Measurements from ENCODE around the gene CA14.
A peak's percentile ranks its signal among the peaks of the same experiment; 100 is the strongest.
"Not testable (repeated sequence)": the region's sequence is repeated elsewhere in the genome, so short reads cannot be mapped to it uniquely, and the experiment has no call there.

Gene CA14

DNA sequence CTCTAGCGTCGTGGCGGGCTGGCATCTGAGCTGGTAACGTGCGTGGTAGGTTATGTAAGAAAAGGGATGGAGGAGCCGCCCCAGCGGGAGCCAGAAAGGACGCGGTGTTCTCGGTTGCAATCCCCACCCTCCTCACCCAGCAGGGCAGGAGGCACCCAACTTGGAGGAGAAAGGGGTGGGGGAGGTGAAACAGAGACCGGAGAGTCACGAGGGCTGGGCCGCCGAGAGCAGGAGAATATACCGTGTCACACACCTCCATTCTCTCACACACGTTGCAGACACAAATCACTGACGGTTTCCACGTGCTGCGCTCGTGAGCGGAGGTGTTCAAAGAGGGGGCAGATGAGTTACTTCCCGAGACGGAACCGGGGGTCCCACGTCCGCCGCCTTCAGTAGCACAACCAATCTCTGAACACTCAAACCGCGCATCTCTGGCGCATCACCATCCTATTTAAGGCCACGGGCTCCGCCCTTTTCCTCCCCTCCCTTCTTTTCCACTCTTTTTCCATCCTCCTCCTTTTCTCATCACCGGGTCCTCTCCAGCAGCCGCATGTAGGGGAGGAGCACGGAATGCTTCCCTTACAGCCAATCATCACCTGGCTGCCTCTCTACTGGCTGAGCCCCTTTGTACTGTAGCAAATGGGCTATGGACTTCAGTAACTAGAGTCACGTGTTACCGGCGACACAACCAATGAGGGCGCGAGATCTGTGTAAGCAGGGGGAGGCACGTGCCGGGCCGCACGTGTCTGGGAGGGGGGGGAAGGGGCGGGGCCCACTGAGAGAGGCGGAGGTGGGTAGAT is 24.4 kb downstream of the CA14 start, which contains the start of gene CIART:
TSS of gene CIART (plus strand) at position 797 of the 800 bp plus-strand sequence. CDS start 714 bp downstream, outside the sequence.
- DNase-seq, result peak; percentile 99

DNA sequence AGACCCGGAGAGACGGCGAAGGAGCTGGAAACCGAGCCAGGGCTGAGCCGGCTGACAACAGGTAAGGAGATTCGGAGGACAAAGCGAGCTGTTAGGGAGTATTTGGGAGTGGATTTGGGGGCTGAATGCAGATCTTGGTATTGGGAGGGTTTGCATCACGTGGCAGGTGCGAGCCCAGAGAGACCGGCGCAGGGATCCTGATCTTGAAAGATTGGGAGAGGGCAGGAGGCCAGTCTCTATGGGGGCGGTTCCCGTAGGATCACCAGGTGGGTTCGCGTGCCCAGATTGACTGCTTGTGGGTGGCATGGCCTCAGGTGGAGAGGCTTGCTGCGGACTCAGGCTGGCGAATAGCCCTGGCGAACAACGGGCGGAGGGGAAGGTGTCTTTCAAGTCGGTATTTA is 25.0 kb downstream of the CA14 start:
- DNase-seq, result no peak

DNA sequence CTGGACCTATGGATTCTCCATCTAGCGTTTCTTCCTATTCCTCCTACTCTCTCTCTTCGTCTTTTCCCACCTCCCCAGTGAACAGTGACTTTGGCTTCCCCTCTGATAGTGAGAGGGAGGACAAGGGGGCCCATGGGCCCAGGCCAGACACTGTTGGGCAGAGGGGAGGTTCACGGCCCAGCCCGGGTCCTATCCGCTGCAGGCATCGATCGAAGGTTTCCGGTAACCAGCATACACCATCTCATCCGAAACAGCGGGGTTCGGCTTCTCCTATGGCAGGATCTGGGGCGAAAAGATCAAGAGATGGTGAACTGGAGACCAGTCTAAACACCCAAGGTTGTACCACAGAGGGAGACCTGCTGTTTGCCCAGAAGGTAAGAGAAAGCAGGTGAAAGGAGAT is 25.7 kb downstream of the CA14 start:
- no peak for DNase-seq

DNA sequence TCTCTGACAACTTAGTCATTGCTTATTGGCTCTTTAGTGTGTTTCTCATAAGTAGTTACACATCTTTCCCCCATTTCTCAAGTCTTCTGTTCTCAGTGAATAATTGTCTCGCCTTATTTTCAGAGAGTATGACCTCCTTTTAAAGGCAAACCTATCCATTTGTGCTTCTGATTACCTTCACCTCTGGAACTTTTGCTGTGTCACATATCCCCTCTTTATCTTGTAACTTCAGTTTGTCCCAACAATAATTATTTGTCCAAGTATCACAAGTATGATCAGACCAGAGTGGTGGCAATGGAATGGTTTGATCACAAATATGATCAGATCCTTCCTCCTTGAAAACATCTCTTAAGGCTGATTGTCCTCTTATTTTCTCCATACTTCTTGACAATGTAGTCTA is 30.8 kb downstream of the CA14 start:
- DNase-seq, result no peak

DNA sequence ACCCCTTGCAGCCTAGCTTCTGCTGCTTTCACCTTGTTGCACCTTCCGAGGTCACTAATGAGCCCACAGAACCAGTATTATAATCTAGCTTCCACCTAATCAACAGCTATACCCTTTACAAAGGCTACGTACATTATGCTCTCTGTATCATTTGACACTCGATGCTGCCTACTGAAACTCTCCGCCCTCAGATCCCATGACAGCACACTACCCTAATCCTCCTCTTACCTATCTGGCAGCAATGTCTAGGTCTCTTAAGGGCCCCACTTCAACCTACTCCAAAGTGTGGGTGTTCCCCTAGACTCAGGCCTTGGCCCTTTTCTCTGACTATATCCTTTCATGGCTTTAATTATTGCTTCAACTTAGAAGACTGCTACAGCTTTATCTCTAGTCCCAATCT is 31.2 kb downstream of the CA14 start:
- no peak for DNase-seq

DNA sequence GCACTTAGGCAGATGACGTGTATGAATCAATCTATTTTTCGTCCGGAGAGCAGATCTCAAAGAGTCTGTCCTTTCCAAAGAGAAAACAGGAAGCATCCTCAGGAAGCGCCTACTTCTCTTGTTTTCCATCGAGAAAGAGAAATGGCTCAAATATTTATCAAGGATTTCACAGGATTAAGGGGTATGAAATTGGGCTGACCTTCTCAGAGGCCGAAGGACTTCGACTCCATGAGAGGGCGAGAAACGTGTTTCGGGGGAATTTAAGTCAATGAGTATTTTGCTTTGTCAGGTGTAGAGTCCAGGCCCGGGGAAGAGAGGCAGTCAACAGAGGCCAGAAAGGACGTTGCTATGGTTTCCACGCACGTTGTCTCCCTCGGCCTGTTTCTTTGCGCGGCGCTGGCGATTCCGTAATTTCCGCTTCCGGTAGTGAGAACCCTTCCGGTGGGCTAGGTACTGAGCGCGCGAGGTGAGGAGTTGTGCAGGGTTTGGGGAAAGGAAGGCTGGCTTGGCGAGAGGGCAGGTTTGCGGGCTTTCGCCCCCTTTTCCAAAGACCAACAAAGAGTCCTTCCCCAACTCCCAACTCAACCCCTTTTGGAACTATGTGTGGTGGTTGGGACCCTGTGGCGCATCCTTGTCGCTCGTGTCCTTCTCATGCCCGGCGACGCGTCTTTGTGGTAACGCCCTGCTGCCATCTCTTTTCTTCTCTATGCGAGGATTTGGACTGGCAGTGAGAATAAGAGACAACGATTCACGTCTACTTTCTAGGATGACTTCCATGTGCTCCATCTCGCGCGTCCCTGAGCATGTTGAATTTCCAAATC is 36.1 kb downstream of the CA14 start, which contains the start of gene MRPS21:
TSS of gene MRPS21 (plus strand) at position 429 of the 821 bp plus-strand sequence. CDS start 506 bp downstream, outside the sequence.
- peak; percentile 97 for DNase-seq

DNA sequence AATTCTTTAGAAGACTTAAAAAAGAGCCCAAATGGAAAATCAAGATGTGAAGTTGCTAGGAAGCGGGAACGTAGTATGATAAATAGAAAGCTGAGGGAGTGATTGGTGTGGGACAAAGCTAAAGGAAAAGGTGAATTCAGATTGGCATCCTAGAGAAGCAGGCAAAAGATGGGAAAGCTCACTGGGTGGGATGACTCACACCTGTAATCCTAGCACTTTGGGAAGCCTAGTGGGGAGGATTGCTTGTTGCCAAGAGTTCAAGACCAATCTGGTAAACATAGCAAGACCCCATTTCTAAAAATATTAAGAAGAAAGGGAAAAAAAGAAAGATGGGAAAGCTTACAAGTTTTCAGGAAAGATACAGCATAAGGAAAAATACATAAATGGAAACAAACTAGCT is 37.9 kb downstream of the CA14 start:
- no peak for DNase-seq

DNA sequence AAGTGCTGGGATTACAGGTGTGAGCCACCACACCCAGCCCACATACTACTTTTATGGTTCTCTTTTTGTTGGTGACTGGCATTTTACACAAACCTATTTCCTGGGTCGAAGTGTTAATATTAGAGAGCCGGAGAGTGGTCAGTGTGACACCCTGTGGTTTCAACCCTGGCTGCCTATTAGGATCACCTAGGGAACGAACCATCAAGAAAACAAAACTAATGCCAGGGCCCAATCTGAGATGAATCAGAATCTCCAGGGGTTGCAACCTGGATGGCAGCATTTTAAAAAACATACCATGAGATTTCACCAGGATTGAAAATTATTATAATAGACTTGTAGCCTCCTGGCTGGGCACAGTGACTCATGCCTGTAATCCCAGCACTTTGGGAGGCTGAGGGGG is 42.1 kb downstream of the CA14 start:
- DNase-seq, result no peak

DNA sequence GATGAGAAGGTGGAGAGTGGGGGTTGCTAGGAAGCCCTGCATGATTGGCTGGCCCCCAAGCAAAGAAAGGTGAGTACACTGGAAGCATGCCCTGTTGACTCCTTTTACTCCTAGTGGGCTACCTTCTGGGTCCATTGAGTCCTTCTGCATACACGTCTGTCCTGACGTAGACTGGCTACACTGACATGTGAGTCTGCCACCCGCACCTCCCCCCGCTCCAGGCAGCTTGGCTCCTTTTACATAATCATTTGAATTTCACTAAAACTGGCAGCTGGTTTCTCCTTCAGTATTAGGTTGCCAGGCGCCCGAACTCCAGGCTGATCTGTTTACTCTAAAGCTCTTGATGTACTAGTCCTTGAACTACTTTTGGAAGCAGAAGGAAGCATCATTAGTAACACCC is 44.8 kb downstream of the CA14 start:
- no peak for DNase-seq

DNA sequence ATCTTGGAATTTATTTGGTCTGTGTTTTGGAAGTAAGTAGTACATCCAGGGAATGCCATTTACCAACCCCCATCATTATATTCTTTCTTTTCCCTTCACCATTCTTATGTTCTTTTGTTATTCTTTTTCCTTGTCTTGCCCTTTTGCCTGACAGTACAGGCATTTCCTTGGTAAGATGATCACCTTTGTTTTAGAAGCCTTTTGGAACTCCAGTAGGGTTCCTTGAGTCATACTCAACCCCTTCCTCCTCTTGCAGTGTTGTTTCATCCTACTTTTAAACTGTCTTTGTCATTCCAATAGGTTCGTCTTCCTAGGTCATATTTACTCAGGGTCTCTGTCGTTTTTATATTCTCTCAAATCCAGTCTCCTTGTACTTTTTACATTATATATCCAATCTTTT is 45.3 kb downstream of the CA14 start:
- no peak for DNase-seq

DNA sequence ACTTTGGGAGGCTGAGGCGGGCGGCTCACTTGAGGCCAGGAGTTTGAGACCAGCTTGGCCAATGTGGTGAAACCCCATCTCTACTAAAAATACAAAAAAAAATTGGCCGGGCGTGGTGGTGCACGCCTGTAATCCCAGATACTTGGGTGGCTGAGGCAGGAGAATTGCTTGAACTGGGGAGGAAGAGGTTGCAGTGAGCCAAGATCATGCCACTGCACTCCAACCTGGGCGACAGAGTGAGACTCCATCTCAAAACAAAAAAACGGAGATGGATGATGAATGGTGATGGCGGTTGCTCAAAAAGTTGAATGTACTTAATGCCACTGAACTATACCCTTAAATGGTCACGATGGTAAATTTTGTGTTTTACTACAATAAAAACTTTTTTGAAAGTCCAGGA is 51.0 kb downstream of the CA14 start:
- not testable (repeated sequence) for DNase-seq

DNA sequence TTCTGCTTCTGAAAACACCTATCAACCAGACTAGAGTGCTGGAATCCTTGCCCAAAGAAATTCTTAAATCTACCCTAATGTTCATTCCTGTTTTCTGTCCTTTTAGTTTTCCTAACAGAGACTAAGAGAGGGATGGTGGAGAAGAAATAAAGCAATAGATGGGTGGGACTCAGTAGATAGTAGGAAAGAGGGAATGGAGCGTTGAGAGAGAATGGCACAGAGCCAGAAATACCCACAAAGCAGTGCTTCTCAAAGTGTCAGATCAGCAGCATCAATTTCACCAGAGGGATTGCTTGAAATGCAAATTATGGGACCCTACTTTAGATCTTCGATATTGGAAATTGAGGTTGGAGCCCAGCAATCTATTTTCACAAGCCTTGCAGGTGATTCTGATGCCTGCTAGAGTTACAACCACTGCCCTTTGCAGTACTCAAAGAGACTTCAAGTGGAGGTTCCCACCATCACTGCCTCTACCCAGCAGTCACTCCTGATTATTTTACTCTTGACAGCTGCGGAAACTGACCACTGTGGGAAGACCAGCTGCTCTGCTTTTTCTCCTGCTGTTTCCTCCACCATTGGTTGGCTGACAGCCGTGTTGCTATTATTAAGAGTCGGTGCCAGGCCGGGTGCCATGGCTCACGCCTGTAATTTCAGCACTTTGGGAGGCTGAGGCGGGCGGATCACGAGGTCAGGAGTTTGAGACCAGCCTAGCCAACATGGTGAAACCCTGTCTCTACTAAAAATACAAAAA is 52.4 kb downstream of the CA14 start:
- peak; percentile 65 for DNase-seq

DNA sequence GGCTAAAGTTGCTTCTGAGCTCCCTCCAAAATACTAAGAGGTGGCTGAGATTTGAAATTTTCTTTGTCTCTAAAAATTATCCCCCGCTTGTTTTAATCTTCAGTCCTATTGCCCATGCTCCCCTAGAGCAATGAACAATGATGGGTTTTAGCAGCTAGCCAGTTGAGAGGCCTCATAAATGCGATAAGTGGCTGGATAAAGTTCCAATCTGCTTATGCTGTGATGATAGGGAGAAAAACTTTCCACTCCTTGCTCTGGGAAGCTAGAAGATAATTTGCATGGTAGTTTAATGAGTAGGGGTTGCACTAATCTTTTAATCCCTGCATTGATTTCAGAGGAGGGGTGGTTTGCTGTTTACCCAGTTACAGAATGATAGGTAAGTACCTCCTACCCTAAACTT is 54.2 kb downstream of the CA14 start:
- DNase-seq, result no peak

Measured in NCI-H774 (cell line).